Right atrium auricular region (tissue), 2 donors: ENCODE measurements around the gene NFIL3. TPM values are rescaled to one million over a fixed set of nuclear protein-coding genes. Genes with fewer than 3 reads are reported as not detected.

Experiments
- DNase-seq: peaks from one replicate; pipeline ENCODE4 v3.0.0-alpha.2; 2019; ENCODE audit warnings: low spot score
- H3K27ac ChIP-seq, 2 donors: fragments of 200-600 bp; sonication (generic); 1 replicate in 1 of 2; 2 replicates in 1 of 2; pipeline ENCODE4 v1.5.1; 2016 to 2019
- H3K27me3 ChIP-seq, 2 donors: fragments of 200-600 bp; sonication (generic); one replicate each; pipeline versions ENCODE4 v1.5.1 to v1.6.0; 2017 to 2019
- H3K36me3 ChIP-seq: fragments of 200-600 bp; sonication (generic); one replicate; pipeline ENCODE4 v1.5.1; 2016
- H3K4me1 ChIP-seq, 2 donors: fragments of 200-600 bp; sonication (generic); one replicate each; pipeline versions ENCODE4 v1.5.1 to v1.6.0; 2017 to 2019
- H3K4me3 ChIP-seq, 2 donors: fragments of 200-600 bp; sonication (generic); 1 replicate in 1 of 2; 2 replicates in 1 of 2; pipeline ENCODE4 v1.5.1; 2017 to 2019; ENCODE audit warnings: mild to moderate bottlenecking in 1 of 2, moderate library complexity in 1 of 2
- H3K9me3 ChIP-seq, 2 donors: fragments of 200-600 bp; sonication (generic); one replicate each; pipeline ENCODE4 v1.5.1; 2019
- CTCF ChIP-seq, 2 donors: fragments of 200-600 bp; sonication (generic); IDR thresholded peaks; one replicate each; pipeline ENCODE4 v1.5.1; 2019; ENCODE audit warnings: antibody characterized with exemption in 2 of 2
- total RNA-seq, 2 donors: library from RNA; depleted of rRNA; stranded (reverse); fragments of >200 nt; gene quantifications; one replicate each; pipeline ENCODE4 v1.1.0, GENCODE V29; 2016

Gene NFIL3
- total RNA-seq, 2 donors from 2014 or later = 21.2 to 25.5 TPM

GRCh38 chr9:91407580-91408318 lies 15.9 kb downstream of the NFIL3 start:
- Histone ChIP-seq H3K4me3 (no peak overlapping the region), H3K9me3 (no peaks in the 10 kb centered on the region), H3K36me3 (peaks cover 21% of the 10 kb centered on the region), H3K4me1 (no peaks in the 10 kb centered on the region), H3K27me3 (no peaks in the 10 kb centered on the region), H3K27ac (peak overlapping the region in 1 of 2 donors; percentile 41)
- no peak for DNase-seq
- no peak for TF ChIP-seq CTCF (IDR thresholded peaks at IDR 0.05)

- Histone ChIP-seq H3K9me3 (no peaks in the 10 kb centered on the region), H3K36me3 (peaks cover 18% of the 10 kb centered on the region), H3K4me1 (no peaks in the 10 kb centered on the region), H3K27me3 (no peaks in the 10 kb centered on the region), H3K4me3 (no peak overlapping the region), H3K27ac (no peak overlapping the region)
- no peak for DNase-seq
- no peak for TF ChIP-seq CTCF (IDR thresholded peaks at IDR 0.05)
Measured at GRCh38 chr9:91405343-91406077, 18.1 kb downstream of the NFIL3 start.

GRCh38 chr9:91403665-91404543 lies 19.7 kb downstream of the NFIL3 start:
- Histone ChIP-seq H3K4me1 (no peaks in the 10 kb centered on the region), H3K36me3 (peaks cover 2% of the 10 kb centered on the region), H3K27me3 (no peaks in the 10 kb centered on the region), H3K9me3 (no peaks in the 10 kb centered on the region), H3K4me3 (no peak overlapping the region), H3K27ac (no peak overlapping the region)
- no peak for DNase-seq
- TF ChIP-seq CTCF (IDR thresholded peaks at IDR 0.05) = no peak

GRCh38 chr9:91398926-91399325 lies 24.7 kb downstream of the NFIL3 start:
- H3K27me3 ChIP-seq = no peaks in the 10 kb centered on the region
- no peak for TF ChIP-seq CTCF (IDR thresholded peaks at IDR 0.05)
- H3K9me3 ChIP-seq = no peaks in the 10 kb centered on the region
- no peak for DNase-seq
- no peaks in the 10 kb centered on the region for H3K36me3 ChIP-seq
- H3K4me1 ChIP-seq = no peaks in the 10 kb centered on the region
- no peak overlapping the region for H3K4me3 ChIP-seq
- no peak overlapping the region for H3K27ac ChIP-seq

GRCh38 chr9:91395553-91396471 lies 27.8 kb downstream of the NFIL3 start:
- H3K27me3 ChIP-seq = no peaks in the 10 kb centered on the region
- H3K4me3 ChIP-seq = no peak overlapping the region
- DNase-seq = no peak
- H3K4me1 ChIP-seq = no peaks in the 10 kb centered on the region
- no peaks in the 10 kb centered on the region for H3K9me3 ChIP-seq
- no peaks in the 10 kb centered on the region for H3K36me3 ChIP-seq
- no peak for TF ChIP-seq CTCF (IDR thresholded peaks at IDR 0.05)
- no peak overlapping the region for H3K27ac ChIP-seq
